Thoracic aorta (tissue), 2 donors: Measurements from ENCODE around the gene TBX18. TPM values are rescaled to one million over a fixed set of nuclear protein-coding genes. Genes with fewer than 3 reads are reported as not detected.

ENCODE experiments used
- ATAC-seq: fragments of 150-250 bp; one replicate; pipeline ENCODE4 v1.8.0; 2017; ENCODE audit warnings: low read depth; ENCODE audit not compliant: insufficient number of reproducible peaks, low FRiP score
- DNase-seq: peaks from one replicate; pipeline ENCODE4 v3.0.0-alpha.2; 2020; ENCODE audit warnings: low spot score
- H3K27ac ChIP-seq, 2 donors: fragments of 200-600 bp; sonication (generic); 1 replicate in 1 of 2; 2 replicates in 1 of 2; pipeline ENCODE4 v1.5.1; 2016; ENCODE audit warnings: mild to moderate bottlenecking in 2 of 2, moderate library complexity in 2 of 2
- H3K27me3 ChIP-seq: fragments of 200-600 bp; sonication (generic); replicated peaks from 2 replicates; pipeline ENCODE4 v1.6.0; 2016; ENCODE audit warnings: mild to moderate bottlenecking; ENCODE audit not compliant: insufficient read depth
- H3K36me3 ChIP-seq: fragments of 200-600 bp; sonication (generic); one replicate; pipeline ENCODE4 v1.5.1; 2016
- H3K4me1 ChIP-seq, 2 donors: fragments of 200-600 bp; sonication (generic); 1 replicate in 1 of 2; 2 replicates in 1 of 2; pipeline versions ENCODE4 v1.5.1 to v1.6.0; 2016; ENCODE audit warnings: low read depth in 2 of 2, mild to moderate bottlenecking in 1 of 2; ENCODE audit not compliant: control insufficient read depth in 1 of 2
- H3K4me3 ChIP-seq: fragments of 200-600 bp; sonication (generic); 2 replicates; pipeline ENCODE4 v1.5.1; 2016; ENCODE audit warnings: mild to moderate bottlenecking
- H3K9me3 ChIP-seq: fragments of 200-600 bp; sonication (generic); 2 replicates; pipeline ENCODE4 v1.5.1; 2016
- CTCF ChIP-seq: fragments of 200-600 bp; sonication (generic); IDR thresholded peaks from one replicate; pipeline ENCODE4 v1.5.1; 2019; ENCODE audit warnings: antibody characterized with exemption
- total RNA-seq, 2 donors: library from RNA; depleted of rRNA; stranded (reverse); fragments of >200 nt; gene quantifications; one replicate each; pipeline versions ENCODE4 v1.1.0 to v1.2.3, GENCODE V29; 2016

The TBX18 gene
- total RNA-seq, 2 donors from 2014 or later: 53.5 to 85.4 TPM

- TF ChIP-seq CTCF: no peak
- H3K4me3 ChIP-seq: no peak overlapping the region
- DNase-seq: no peak
- no peaks in the 10 kb centered on the region for H3K9me3 ChIP-seq
- no peak overlapping the region for H3K27ac ChIP-seq
- no peaks in the 10 kb centered on the region for H3K27me3 ChIP-seq
- ATAC-seq: no peak
- H3K4me1 ChIP-seq: no peaks in the 10 kb centered on the region
- H3K36me3 ChIP-seq: no peaks in the 10 kb centered on the region
Measured at GRCh38 chr6:84791233-84791632, 26.8 kb upstream of the TBX18 start.

- ATAC-seq (no peak), DNase-seq (no peak)
- no peak for TF ChIP-seq CTCF
- Histone ChIP-seq H3K27ac (no peak overlapping the region), H3K9me3 (no peaks in the 10 kb centered on the region), H3K4me1 (no peaks in the 10 kb centered on the region), H3K4me3 (no peak overlapping the region), H3K36me3 (no peaks in the 10 kb centered on the region), H3K27me3 (no peaks in the 10 kb centered on the region)
Measured at GRCh38 chr6:84789170-84789569, 24.8 kb upstream of the TBX18 start.

GRCh38 chr6:84788689-84789088, 24.3 kb upstream of the TBX18 start:
- Histone ChIP-seq H3K4me3 (no peak overlapping the region), H3K9me3 (no peaks in the 10 kb centered on the region), H3K27ac (no peak overlapping the region), H3K36me3 (no peaks in the 10 kb centered on the region), H3K4me1 (no peaks in the 10 kb centered on the region), H3K27me3 (no peaks in the 10 kb centered on the region)
- DNase-seq (no peak), ATAC-seq (no peak)
- TF ChIP-seq CTCF: no peak

- DNase-seq (no peak), ATAC-seq (no peak)
- no peak for TF ChIP-seq CTCF
- Histone ChIP-seq H3K27me3 (no peaks in the 10 kb centered on the region), H3K27ac (no peak overlapping the region), H3K36me3 (no peaks in the 10 kb centered on the region), H3K4me1 (no peaks in the 10 kb centered on the region), H3K9me3 (no peaks in the 10 kb centered on the region), H3K4me3 (no peak overlapping the region)
Measured at GRCh38 chr6:84785671-84786070, 21.3 kb upstream of the TBX18 start.

GRCh38 chr6:84779917-84780316, 15.5 kb upstream of the TBX18 start:
- Histone ChIP-seq H3K36me3 (no peaks in the 10 kb centered on the region), H3K4me1 (no peaks in the 10 kb centered on the region), H3K27ac (no peak overlapping the region), H3K27me3 (no peaks in the 10 kb centered on the region), H3K4me3 (no peak overlapping the region), H3K9me3 (no peaks in the 10 kb centered on the region)
- no peak for DNase-seq
- ATAC-seq: no peak
- TF ChIP-seq CTCF: no peak
